GM21619 (cell line): ENCODE data around the gene PLA2G1B.

Source experiments
- ATAC-seq: cut with Tn5 transposase; IDR thresholded peaks from one replicate; pipeline ENCODE4 v1.9.1; 2021; ENCODE audit not compliant: unreplicated experiment

PLA2G1B gene

GRCh38 chr12:120327593-120327992 is at the start of gene PLA2G1B:
Gene PLA2G1B (minus strand): TSS chr12:120327779. CDS start chr12:120327753, 26 bp downstream.
- no peak for ATAC-seq

GRCh38 chr12:120376934-120377572 is 49.5 kb upstream of the PLA2G1B start:
- ATAC-seq = no peak

- no peak for ATAC-seq
Measured at GRCh38 chr12:120376416-120376815, 48.8 kb upstream of the PLA2G1B start.

GRCh38 chr12:120376009-120376408 is 48.4 kb upstream of the PLA2G1B start:
- ATAC-seq = no peak

- no peak for ATAC-seq
Measured at GRCh38 chr12:120373683-120374082, 46.1 kb upstream of the PLA2G1B start.

GRCh38 chr12:120370343-120371243 is 43.0 kb upstream of the PLA2G1B start:
- no peak for ATAC-seq

GRCh38 chr12:120369603-120370342 is 42.2 kb upstream of the PLA2G1B start:
- ATAC-seq = no peak

GRCh38 chr12:120368789-120369602 is 41.4 kb upstream of the PLA2G1B start, which contains the start of gene MSI1:
Gene MSI1 (minus strand): TSS chr12:120369164. CDS start chr12:120369091, 73 bp downstream.
- ATAC-seq = no peak

GRCh38 chr12:120367924-120368788 is 40.6 kb upstream of the PLA2G1B start:
- no peak for ATAC-seq

GRCh38 chr12:120367233-120367923 is 39.8 kb upstream of the PLA2G1B start:
- ATAC-seq = no peak

- no peak for ATAC-seq
Measured at GRCh38 chr12:120366845-120367232, 39.3 kb upstream of the PLA2G1B start.

- ATAC-seq = no peak
Measured at GRCh38 chr12:120366341-120366705, 38.7 kb upstream of the PLA2G1B start.

GRCh38 chr12:120365675-120366340 is 38.2 kb upstream of the PLA2G1B start:
- no peak for ATAC-seq

GRCh38 chr12:120364487-120364886 is 36.9 kb upstream of the PLA2G1B start:
- ATAC-seq = no peak

- no peak for ATAC-seq
Measured at GRCh38 chr12:120363274-120363855, 35.8 kb upstream of the PLA2G1B start.

GRCh38 chr12:120362516-120363273 is 35.1 kb upstream of the PLA2G1B start:
- no peak for ATAC-seq

- no peak for ATAC-seq
Measured at GRCh38 chr12:120361506-120362208, 34.1 kb upstream of the PLA2G1B start.
